Epithelial cell of esophagus (primary cell): ENCODE results near the gene PAK1IP1.
"Not testable (repeated sequence)": the region's sequence is repeated elsewhere in the genome, so short reads cannot be mapped to it uniquely, and the experiment has no call there.

ENCODE experiments used
- DNase-seq: peaks from one replicate; pipeline ENCODE4 v3.0.0; 2010; ENCODE audit warnings: low read depth
- H3K4me3 ChIP-seq: 2 replicates; pipeline ENCODE4 v1.5.1; 2011; ENCODE audit warnings: mild to moderate bottlenecking, low read length, control low read depth
- CTCF ChIP-seq: IDR thresholded peaks from 2 replicates; pipeline ENCODE4 v1.5.1; 2011; ENCODE audit warnings: low read depth, mild to moderate bottlenecking, low read length, control low read depth, inconsistent platforms; ENCODE audit not compliant: insufficient read depth; ENCODE audit errors: missing control alignments

Gene PAK1IP1

GRCh38 chr6:10694302-10695085, at the start of gene PAK1IP1, which contains the start of gene C6orf52:
PAK1IP1 (plus strand) TSS chr6:10694972; CDS start chr6:10694986, 14 bp downstream.
C6orf52 (minus strand) TSS chr6:10694616; CDS start chr6:10687550, 7,066 bp downstream.
- DNase-seq, result peak; percentile 95
- TF ChIP-seq CTCF, result no peak
- peak within 1 kb of the TSS; percentile 88 for H3K4me3 ChIP-seq

- H3K4me3 ChIP-seq, result no peak overlapping the region
- TF ChIP-seq CTCF, result no peak
- DNase-seq, result no peak
These were observed 39.2 kb upstream of the PAK1IP1 start for GRCh38 chr6:10655508-10656055.

- no peak for TF ChIP-seq CTCF
- no peak for DNase-seq
- peak overlapping the region; percentile 23 for H3K4me3 ChIP-seq
These were observed 35.7 kb upstream of the PAK1IP1 start for GRCh38 chr6:10658910-10659698.

GRCh38 chr6:10659699-10660348, 34.9 kb upstream of the PAK1IP1 start:
- H3K4me3 ChIP-seq, result peak overlapping the region; percentile 23
- no peak for TF ChIP-seq CTCF
- DNase-seq, result no peak

GRCh38 chr6:10660431-10661191, 34.2 kb upstream of the PAK1IP1 start:
- DNase-seq, H3K4me3 ChIP-seq: not testable (repeated sequence)

GRCh38 chr6:10662207-10662606, 32.6 kb upstream of the PAK1IP1 start:
- DNase-seq, result no peak
- H3K4me3 ChIP-seq, result no peak overlapping the region
- no peak for TF ChIP-seq CTCF
